OCI-LY3 (cell line): ENCODE measurements around the gene FAM169A.

Source experiments
- H2AFZ ChIP-seq: fragments of 200-600, 300-600 bp; shearing (Covaris generic); 2 replicates; pipeline ENCODE4 v1.6.0; 2014; ENCODE audit warnings: antibody characterized with exemption, low read depth, low read length
- H3K27ac ChIP-seq: fragments of 200-600, 300-600 bp; sonication (generic); 2 replicates; pipeline ENCODE4 v1.5.1; 2014; ENCODE audit warnings: mild to moderate bottlenecking, low read length, moderate library complexity, mixed read lengths
- H3K27me3 ChIP-seq: fragments of 200-600, 300-600 bp; sonication (generic); 2 replicates; pipeline ENCODE4 v1.6.1; 2014; ENCODE audit warnings: low read depth, low read length, mixed read lengths
- H3K36me3 ChIP-seq: fragments of 200-600, 300-600 bp; sonication (generic); replicated peaks from 2 replicates; pipeline ENCODE3; 2014; ENCODE audit warnings: low read depth, low read length, mixed read lengths
- H3K4me1 ChIP-seq: fragments of 300-600, 200-600 bp; sonication (generic); 2 replicates; pipeline ENCODE4 v1.6.1; 2014; ENCODE audit warnings: low read length, mixed read lengths
- H3K4me2 ChIP-seq: fragments of 200-600, 300-600 bp; sonication (generic); 2 replicates; pipeline ENCODE4 v1.6.1; 2014; ENCODE audit warnings: low read length, mixed read lengths
- H3K4me3 ChIP-seq: fragments of 300-600, 200-600 bp; sonication (generic); 2 replicates; pipeline ENCODE4 v1.5.1; 2014; ENCODE audit warnings: antibody characterized with exemption, mild to moderate bottlenecking, low read length, moderate library complexity
- H3K79me2 ChIP-seq: fragments of 300-600, 200-600 bp; shearing (Covaris generic); 2 replicates; pipeline ENCODE4 v1.6.1; 2014; ENCODE audit warnings: mild to moderate bottlenecking, low read length, mixed read lengths
- H3K9ac ChIP-seq: fragments of 300-600, 200-600 bp; shearing (Covaris generic); 2 replicates; pipeline ENCODE4 v1.6.0; 2014; ENCODE audit warnings: mild to moderate bottlenecking, low read length, moderate library complexity
- H3K9me3 ChIP-seq: fragments of 200-600, 300-600 bp; shearing (Covaris generic); 2 replicates; pipeline ENCODE4 v1.6.1; 2014; ENCODE audit warnings: low read length, mixed read lengths; ENCODE audit not compliant: insufficient read depth
- H4K20me1 ChIP-seq: fragments of 200-600, 300-600 bp; sonication (generic); 2 replicates; pipeline ENCODE4 v1.6.1; 2016; ENCODE audit warnings: low read length, mixed read lengths; ENCODE audit not compliant: insufficient read depth
- CTCF ChIP-seq: fragments of 200-600, 300-600 bp; sonication (generic); IDR thresholded peaks from 2 replicates; pipeline ENCODE4 v1.5.1; 2014; ENCODE audit warnings: antibody characterized with exemption, low read length, low read depth
- EZH2phosphoT487 ChIP-seq: fragments of 200-600 bp; shearing (Covaris generic); IDR thresholded peaks from 2 replicates; pipeline ENCODE4 v1.6.1; 2018; ENCODE audit warnings: antibody characterized with exemption, mixed run types, low read depth

Gene FAM169A

GRCh38 chr5:74787424-74787823 is 78.8 kb downstream of the FAM169A start:
- Histone ChIP-seq H3K36me3 (no peaks in the 10 kb centered on the region), H3K27ac (no peak overlapping the region)

GRCh38 chr5:74786851-74787250 is 79.3 kb downstream of the FAM169A start:
- Histone ChIP-seq H3K36me3 (no peaks in the 10 kb centered on the region), H3K9me3 (no peaks in the 10 kb centered on the region), H3K27me3 (no peaks in the 10 kb centered on the region)

More at GRCh38 chr5:74787424-74787823, 78.8 kb downstream of the FAM169A start:
- no peak overlapping the region for H2AFZ ChIP-seq
- H3K27me3 ChIP-seq = no peaks in the 10 kb centered on the region
- no peak overlapping the region for H3K9ac ChIP-seq
- no peak overlapping the region for H3K4me2 ChIP-seq
- no peaks in the 10 kb centered on the region for H3K79me2 ChIP-seq
- TF ChIP-seq CTCF (no peak), EZH2phosphoT487 (no peak)
- no peak overlapping the region for H3K4me3 ChIP-seq
- H3K4me1 ChIP-seq = no peaks in the 10 kb centered on the region
- no peaks in the 10 kb centered on the region for H4K20me1 ChIP-seq
- no peaks in the 10 kb centered on the region for H3K9me3 ChIP-seq

GRCh38 chr5:74778609-74779008 is 87.6 kb downstream of the FAM169A start:
- Histone ChIP-seq H3K4me1 (no peaks in the 10 kb centered on the region), H3K4me3 (no peak overlapping the region), H3K27ac (no peak overlapping the region), H3K79me2 (no peaks in the 10 kb centered on the region), H3K9me3 (no peaks in the 10 kb centered on the region), H4K20me1 (no peaks in the 10 kb centered on the region), H3K9ac (no peak overlapping the region), H2AFZ (no peak overlapping the region), H3K36me3 (peaks cover 9% of the 10 kb centered on the region), H3K4me2 (no peak overlapping the region), H3K27me3 (no peaks in the 10 kb centered on the region)
- TF ChIP-seq EZH2phosphoT487 = no peak

More at GRCh38 chr5:74786851-74787250, 79.3 kb downstream of the FAM169A start:
- no peaks in the 10 kb centered on the region for H3K79me2 ChIP-seq
- H3K4me3 ChIP-seq = no peak overlapping the region
- no peak overlapping the region for H3K27ac ChIP-seq
- H4K20me1 ChIP-seq = no peaks in the 10 kb centered on the region
- no peak overlapping the region for H3K9ac ChIP-seq
- H3K4me2 ChIP-seq = no peak overlapping the region
- TF ChIP-seq CTCF = no peak
- H3K4me1 ChIP-seq = no peaks in the 10 kb centered on the region
- H2AFZ ChIP-seq = no peak overlapping the region

- TF ChIP-seq EZH2phosphoT487 (no peak), CTCF (no peak)
These were observed 93.8 kb downstream of the FAM169A start for GRCh38 chr5:74772359-74772758.

GRCh38 chr5:74767579-74767913 is 98.6 kb downstream of the FAM169A start:
- Histone ChIP-seq H3K4me3 (peak overlapping the region; percentile 98), H2AFZ (peak overlapping the region; percentile 93; the same call in 1 of the 2 replicates), H3K9me3 (no peaks in the 10 kb centered on the region), H3K4me2 (peak overlapping the region; percentile 90), H3K27ac (peak overlapping the region; percentile 54; the same call in 1 of the 2 replicates), H3K36me3 (peaks cover 5% of the 10 kb centered on the region), H3K79me2 (peaks cover 44% of the 10 kb centered on the region), H3K9ac (peak overlapping the region; percentile 81), H3K4me1 (peaks cover 11% of the 10 kb centered on the region), H4K20me1 (no peaks in the 10 kb centered on the region), H3K27me3 (no peaks in the 10 kb centered on the region)
- TF ChIP-seq EZH2phosphoT487 (no peak), CTCF (no peak)

More at GRCh38 chr5:74772359-74772758, 93.8 kb downstream of the FAM169A start:
- peaks cover 14% of the 10 kb centered on the region for H3K79me2 ChIP-seq
- peaks cover 5% of the 10 kb centered on the region for H3K4me1 ChIP-seq
- peaks cover 13% of the 10 kb centered on the region for H3K36me3 ChIP-seq
- no peak overlapping the region for H2AFZ ChIP-seq
- H3K9ac ChIP-seq = no peak overlapping the region
- H3K27ac ChIP-seq = no peak overlapping the region
- no peaks in the 10 kb centered on the region for H4K20me1 ChIP-seq
- no peaks in the 10 kb centered on the region for H3K27me3 ChIP-seq
- H3K4me3 ChIP-seq = no peak overlapping the region
- no peaks in the 10 kb centered on the region for H3K9me3 ChIP-seq
- H3K4me2 ChIP-seq = no peak overlapping the region
